Activated T-helper 9 cell treated with anti-CD3 and anti-CD28 coated beads, Interleukin-2, amount 50 U/mL, for 16 hours (primary cell): ENCODE results near the gene HMCN2.

Source experiments
- DNase-seq: peaks from one replicate; pipeline ENCODE4 v3.0.0-alpha.2; 2020; ENCODE audit warnings: low read depth

The HMCN2 gene

DNA sequence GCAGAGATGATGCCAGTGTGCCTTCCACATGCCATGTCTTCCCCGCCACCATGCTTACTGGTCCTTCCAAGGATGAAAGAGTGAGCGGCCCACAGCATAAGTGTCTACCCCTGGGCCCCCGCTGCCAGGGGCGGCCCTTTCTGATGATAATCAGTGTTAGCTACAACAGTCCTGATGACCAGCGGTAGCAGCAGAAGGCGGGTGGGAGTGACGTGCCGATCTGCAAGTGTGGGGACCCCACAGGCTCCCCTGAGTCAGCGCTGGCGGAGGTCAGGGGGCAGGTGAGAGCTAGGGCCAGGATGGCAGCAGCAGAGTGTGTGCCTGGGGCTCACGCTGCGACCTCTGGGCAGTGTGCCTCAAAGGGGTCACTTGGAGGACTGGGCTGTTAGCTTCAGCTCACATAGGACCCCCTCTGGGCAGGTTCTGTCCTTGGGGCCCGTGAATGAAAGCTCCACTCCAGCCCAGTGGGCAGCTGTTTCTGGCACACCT lies 80.4 kb downstream of the HMCN2 start:
- no peak for DNase-seq

DNA sequence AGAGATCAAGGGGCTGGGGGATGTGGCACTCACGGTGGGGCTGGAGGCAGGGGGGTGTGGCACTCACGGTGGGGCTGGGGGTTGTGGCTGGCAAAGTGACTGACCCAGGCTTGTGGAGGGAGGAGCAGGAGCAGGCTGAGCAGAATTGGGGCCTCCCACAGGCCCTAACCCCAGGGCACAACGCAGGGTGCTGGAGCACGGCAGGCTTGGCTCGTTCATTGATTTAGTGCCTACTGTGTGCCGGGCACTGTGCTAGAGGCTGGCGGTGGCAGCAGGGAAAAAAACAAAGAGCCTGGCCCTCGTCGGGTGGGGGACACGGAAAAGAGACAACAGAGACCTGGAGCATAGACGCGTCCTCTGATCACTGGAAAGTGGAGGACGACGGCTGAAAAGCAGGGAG lies 80.9 kb downstream of the HMCN2 start:
- DNase-seq: no peak

GRCh38 chr9:130347036-130347435 lies 81.5 kb downstream of the HMCN2 start:
- no peak for DNase-seq

GRCh38 chr9:130347931-130348330 lies 82.4 kb downstream of the HMCN2 start:
- no peak for DNase-seq

- DNase-seq: no peak
These were observed 82.8 kb downstream of the HMCN2 start for GRCh38 chr9:130348341-130348740.

DNA sequence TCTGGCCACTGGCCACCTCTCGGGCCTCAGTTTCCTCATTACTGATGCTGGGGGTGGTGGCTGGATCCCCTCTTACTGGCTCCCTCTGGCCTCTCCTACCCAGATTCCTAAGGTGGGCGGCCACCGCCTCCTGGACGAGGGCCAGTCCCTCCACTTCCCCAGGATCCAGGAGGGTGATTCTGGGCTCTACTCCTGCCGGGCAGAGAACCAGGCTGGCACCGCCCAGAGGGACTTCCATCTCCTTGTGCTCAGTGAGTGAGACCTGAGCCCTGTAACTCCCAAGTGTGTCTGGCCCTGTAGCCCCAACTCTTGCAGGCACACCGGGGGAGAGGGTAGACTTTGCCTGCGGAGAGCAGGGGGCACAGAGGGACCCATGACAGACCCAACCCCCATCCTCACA lies 83.3 kb downstream of the HMCN2 start:
- no peak for DNase-seq

DNA sequence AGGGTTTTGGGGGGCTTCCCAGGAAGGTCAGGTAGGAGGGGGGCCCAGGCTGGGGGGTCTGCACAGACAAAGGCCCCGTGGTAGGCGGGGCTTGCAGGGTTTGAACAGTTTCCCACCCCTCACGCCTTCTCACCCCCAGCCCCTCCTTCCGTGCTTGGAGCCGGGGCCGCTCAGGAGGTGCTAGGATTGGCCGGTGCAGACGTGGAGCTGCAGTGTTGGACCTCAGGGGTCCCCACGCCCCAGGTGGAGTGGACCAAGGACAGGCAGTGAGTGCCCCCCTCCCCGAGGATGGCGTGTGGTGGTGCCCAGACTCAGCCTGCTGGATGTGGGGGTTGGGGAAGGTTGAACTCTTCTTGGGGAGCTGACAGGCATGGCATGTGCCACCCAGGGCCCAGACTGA lies 83.8 kb downstream of the HMCN2 start:
- no peak for DNase-seq

GRCh38 chr9:130351343-130351742 lies 85.8 kb downstream of the HMCN2 start:
- DNase-seq: no peak

DNA sequence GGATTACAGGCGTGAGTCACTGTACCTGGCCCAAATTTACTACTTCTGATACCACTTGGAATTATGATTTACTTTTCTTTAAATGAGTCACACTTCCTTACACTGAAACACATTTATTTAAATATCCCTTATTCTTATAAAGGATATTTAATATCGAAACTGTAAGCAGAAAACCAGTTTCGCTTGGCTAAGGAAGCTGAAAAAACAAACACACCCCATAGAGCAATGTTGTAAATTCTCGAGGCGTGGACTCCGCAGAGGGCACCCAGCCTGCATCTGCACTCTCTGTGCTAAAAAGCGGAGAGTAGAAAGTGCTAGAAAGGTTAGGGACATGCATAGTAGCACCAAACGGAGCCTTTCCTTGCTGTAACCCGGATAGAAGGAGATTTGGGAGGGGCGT lies 86.5 kb downstream of the HMCN2 start:
- DNase-seq: no peak

DNA sequence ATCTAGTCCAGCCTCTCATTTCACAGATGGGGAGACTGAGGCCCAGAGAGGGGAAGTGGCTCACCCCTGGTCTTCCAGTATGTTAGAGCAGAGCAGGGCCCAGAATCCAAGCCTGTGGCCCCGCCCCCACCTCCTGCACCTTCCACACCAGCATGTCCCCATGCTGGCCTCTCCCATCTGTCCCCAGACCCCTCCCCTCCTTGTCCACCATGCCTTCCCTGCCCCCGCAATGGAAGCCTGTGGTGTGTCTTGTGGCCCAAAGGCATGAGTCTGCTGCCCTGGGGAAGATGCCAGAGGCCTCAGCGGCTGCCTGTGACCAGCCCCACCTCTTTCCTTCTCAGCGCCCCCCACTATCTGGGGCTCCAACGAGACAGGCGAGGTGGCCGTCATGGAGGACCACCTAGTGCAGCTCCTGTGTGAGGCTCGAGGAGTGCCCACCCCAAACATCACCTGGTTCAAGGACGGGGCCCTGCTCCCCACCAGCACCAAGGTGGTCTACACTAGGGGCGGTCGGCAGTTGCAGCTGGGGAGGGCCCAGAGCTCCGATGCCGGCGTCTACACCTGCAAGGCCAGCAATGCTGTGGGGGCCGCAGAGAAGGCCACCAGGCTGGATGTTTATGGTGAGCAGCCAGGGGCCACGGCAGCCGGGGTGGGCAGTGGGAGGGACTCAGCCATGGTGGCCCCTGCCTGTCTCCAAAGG lies 87.2 kb downstream of the HMCN2 start:
- no peak for DNase-seq

DNA sequence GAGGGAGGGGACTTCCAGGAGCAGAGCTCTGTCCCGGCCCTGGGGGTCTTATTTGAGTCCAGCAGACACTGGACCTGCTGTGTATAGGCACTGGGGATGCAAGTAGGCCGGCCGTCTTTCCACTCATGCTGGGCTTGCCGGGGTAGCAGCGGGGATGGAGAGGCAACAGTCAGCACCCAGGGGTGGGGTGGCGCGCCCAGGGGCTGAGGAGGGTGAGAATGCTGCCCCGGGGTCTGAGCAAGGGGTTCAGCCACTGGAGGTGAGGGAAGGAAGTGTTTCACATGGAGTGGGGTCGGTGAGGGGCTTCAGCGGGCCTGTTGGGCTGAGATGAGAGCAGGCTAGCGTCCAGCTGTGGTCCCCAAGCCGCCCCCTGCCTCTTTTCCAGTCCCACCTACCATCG lies 88.8 kb downstream of the HMCN2 start:
- DNase-seq: no peak

DNA sequence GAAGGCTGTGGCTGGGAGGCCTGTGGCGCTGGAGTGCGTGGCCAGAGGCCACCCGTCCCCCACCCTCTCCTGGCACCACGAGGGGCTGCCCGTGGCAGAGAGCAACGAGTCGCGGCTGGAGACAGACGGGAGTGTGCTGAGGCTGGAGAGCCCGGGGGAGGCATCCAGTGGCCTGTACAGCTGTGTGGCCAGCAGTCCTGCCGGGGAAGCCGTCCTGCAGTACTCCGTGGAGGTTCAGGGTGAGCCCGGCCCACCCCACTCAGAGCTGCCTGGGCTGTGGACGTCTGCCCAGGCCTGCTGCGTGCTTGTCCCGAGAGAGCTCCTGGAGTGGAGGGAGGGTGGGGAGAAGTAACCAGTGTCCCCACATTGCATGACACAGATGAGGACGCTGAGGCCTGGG lies 89.2 kb downstream of the HMCN2 start:
- no peak for DNase-seq

GRCh38 chr9:130356033-130356432 lies 90.5 kb downstream of the HMCN2 start:
- DNase-seq: no peak

- no peak for DNase-seq
These were observed 91.5 kb downstream of the HMCN2 start for GRCh38 chr9:130356877-130357584.

GRCh38 chr9:130358928-130359327 lies 93.4 kb downstream of the HMCN2 start:
- no peak for DNase-seq

- DNase-seq: no peak
These were observed 94.3 kb downstream of the HMCN2 start for GRCh38 chr9:130359819-130360218.

GRCh38 chr9:130360672-130361071 lies 95.1 kb downstream of the HMCN2 start:
- DNase-seq: no peak

DNA sequence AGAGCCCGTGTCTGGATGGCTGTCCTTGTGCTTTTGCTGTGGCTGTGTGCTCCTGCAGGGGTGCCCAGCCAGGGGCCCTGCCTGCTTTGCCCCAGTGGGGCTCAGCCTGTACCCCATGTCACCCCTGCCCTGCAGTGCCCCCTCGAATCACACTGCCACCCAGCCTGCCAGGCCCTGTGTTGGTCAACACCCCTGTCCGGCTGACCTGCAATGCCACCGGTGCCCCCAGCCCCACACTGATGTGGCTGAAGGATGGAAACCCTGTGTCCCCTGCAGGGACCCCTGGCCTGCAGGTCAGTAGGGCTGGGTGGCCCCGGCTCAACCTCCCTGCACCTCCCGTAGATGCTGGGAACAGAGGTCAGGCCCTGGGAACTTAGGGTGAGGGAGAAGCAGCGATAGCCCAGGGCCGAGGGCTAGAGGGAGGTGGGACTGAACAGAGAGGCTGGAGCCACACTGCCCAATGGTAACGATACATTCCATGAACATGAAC lies 96.4 kb downstream of the HMCN2 start:
- no peak for DNase-seq

DNA sequence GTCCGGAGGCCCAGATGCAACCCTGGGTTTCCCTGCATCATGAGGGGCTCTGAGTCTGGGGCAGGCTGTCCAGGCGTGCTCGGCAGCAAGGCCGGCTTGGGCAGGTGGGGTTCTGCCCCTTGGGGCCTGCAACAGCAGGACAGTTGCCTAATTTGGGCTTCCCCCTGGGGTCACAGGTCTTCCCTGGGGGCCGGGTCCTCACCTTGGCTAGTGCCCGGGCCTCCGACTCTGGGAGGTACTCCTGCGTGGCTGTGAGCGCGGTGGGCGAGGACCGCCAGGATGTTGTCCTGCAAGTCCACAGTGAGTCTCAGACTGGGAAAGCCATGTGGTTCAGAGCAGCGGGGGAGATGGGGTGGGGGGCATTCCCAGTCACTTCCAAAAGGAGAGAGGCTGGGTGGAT lies 97.1 kb downstream of the HMCN2 start:
- no peak for DNase-seq

DNA sequence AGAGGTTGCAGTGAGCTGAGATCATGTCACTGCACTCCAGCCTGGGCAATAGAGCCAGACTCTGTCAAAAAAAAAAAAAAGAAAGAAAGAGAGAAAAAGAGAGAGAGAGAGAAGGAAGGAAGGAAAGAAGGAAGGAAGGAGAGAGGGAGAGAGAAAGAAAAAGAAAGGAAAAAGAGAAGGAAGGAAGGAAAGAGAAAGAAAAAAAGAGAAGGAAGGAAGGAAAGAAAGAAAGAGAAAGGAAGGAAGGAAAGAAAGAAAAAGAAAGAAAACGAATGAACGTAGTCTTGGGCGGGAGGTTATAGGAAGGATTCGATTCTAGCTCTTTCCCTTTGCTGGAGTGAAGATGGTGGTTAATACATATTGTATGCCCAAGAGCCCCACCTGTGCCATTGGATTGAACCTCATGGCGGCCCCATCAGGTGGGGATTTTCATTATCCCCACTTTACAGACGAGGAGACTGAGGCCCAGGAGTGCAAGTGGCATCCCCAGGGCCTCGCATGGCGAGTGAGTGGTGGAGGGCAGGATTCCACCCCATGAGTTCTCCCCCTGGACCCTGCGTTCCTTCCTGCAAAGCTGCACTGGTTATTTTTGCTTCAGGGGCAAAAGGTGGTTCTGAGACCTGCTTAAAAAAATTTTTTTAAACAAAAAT lies 98.3 kb downstream of the HMCN2 start:
- DNase-seq: no peak

- no peak for DNase-seq
These were observed 99.2 kb downstream of the HMCN2 start for GRCh38 chr9:130364619-130365322.

GRCh38 chr9:130365323-130365721 lies 99.8 kb downstream of the HMCN2 start:
- DNase-seq: no peak
